Measurements from ENCODE around the gene MBTPS1.

MBTPS1 gene

GRCh38 chr16:84048871-84049270 is 67.9 kb downstream of the MBTPS1 start:
- no peaks in the 10 kb centered on the region; the same call in 1 of the 2 replicates for H3K27me3 ChIP-seq (ENCODE audit: low read depth, low read length)
- peaks cover 2% of the 10 kb centered on the region for H3K36me3 ChIP-seq (replicated peaks; ENCODE audit: low read depth, low read length)
- H3K4me2 ChIP-seq (ENCODE audit: low read length), result no peak overlapping the region
- no peak overlapping the region for H3K4me3 ChIP-seq (ENCODE audit: low read length)
- H4K20me1 ChIP-seq (ENCODE audit: insufficient read depth, low read length), result no peaks in the 10 kb centered on the region
- H3K9me3 ChIP-seq (ENCODE audit: insufficient read depth, low read length), result no peaks in the 10 kb centered on the region
- no peak overlapping the region for H3K27ac ChIP-seq (ENCODE audit: low read length)
- H3K4me1 ChIP-seq (ENCODE audit: low read length), result no peaks in the 10 kb centered on the region
- TF ChIP-seq CTCF (IDR thresholded peaks at IDR 0.05; ENCODE audit: low read depth, low read length), result no peak
- TF ChIP-seq EZH2phosphoT487 (IDR thresholded peaks at IDR 0.05; ENCODE audit: low read depth), result no peak
- H3K79me2 ChIP-seq (ENCODE audit: low read length), result no peaks in the 10 kb centered on the region
- H3K9ac ChIP-seq (ENCODE audit: low read length), result no peak overlapping the region
- H2AFZ ChIP-seq (ENCODE audit: low read depth, low read length), result no peak overlapping the region

GRCh38 chr16:84048270-84048669 is 68.5 kb downstream of the MBTPS1 start:
- no peak for TF ChIP-seq EZH2phosphoT487 (IDR thresholded peaks at IDR 0.05; ENCODE audit: low read depth)
- no peak for TF ChIP-seq CTCF (IDR thresholded peaks at IDR 0.05; ENCODE audit: low read depth, low read length)
- H4K20me1 ChIP-seq (ENCODE audit: insufficient read depth, low read length), result no peaks in the 10 kb centered on the region
- H3K4me2 ChIP-seq (ENCODE audit: low read length), result no peak overlapping the region
- H3K9ac ChIP-seq (ENCODE audit: low read length), result no peak overlapping the region
- H2AFZ ChIP-seq (ENCODE audit: low read depth, low read length), result no peak overlapping the region
- H3K27me3 ChIP-seq (ENCODE audit: low read depth, low read length), result no peaks in the 10 kb centered on the region; the same call in none of the 2 replicates
- H3K27ac ChIP-seq (ENCODE audit: low read length), result no peak overlapping the region
- H3K9me3 ChIP-seq (ENCODE audit: insufficient read depth, low read length), result no peaks in the 10 kb centered on the region
- H3K4me3 ChIP-seq (ENCODE audit: low read length), result no peak overlapping the region
- no peaks in the 10 kb centered on the region for H3K79me2 ChIP-seq (ENCODE audit: low read length)
- H3K4me1 ChIP-seq (ENCODE audit: low read length), result no peaks in the 10 kb centered on the region
- H3K36me3 ChIP-seq (replicated peaks; ENCODE audit: low read depth, low read length), result peaks cover 2% of the 10 kb centered on the region

- Histone ChIP-seq H3K4me3 (ENCODE audit: low read length) (no peak overlapping the region), H3K27me3 (ENCODE audit: low read depth, low read length) (no peaks in the 10 kb centered on the region; the same call in none of the 2 replicates), H3K36me3 (replicated peaks; ENCODE audit: low read depth, low read length) (peaks cover 2% of the 10 kb centered on the region), H2AFZ (ENCODE audit: low read depth, low read length) (no peak overlapping the region), H3K79me2 (ENCODE audit: low read length) (no peaks in the 10 kb centered on the region), H3K9me3 (ENCODE audit: insufficient read depth, low read length) (no peaks in the 10 kb centered on the region), H3K9ac (ENCODE audit: low read length) (no peak overlapping the region), H4K20me1 (ENCODE audit: insufficient read depth, low read length) (no peaks in the 10 kb centered on the region), H3K27ac (ENCODE audit: low read length) (no peak overlapping the region), H3K4me1 (ENCODE audit: low read length) (no peaks in the 10 kb centered on the region), H3K4me2 (ENCODE audit: low read length) (no peak overlapping the region)
- TF ChIP-seq CTCF (IDR thresholded peaks at IDR 0.05; ENCODE audit: low read depth, low read length) (no peak), EZH2phosphoT487 (IDR thresholded peaks at IDR 0.05; ENCODE audit: low read depth) (no peak)
Observed at GRCh38 chr16:84047626-84048025, 69.1 kb downstream of the MBTPS1 start.

GRCh38 chr16:84047206-84047605 is 69.5 kb downstream of the MBTPS1 start:
- Histone ChIP-seq H4K20me1 (ENCODE audit: insufficient read depth, low read length) (no peaks in the 10 kb centered on the region), H3K36me3 (replicated peaks; ENCODE audit: low read depth, low read length) (no peaks in the 10 kb centered on the region), H3K9ac (ENCODE audit: low read length) (no peak overlapping the region), H3K9me3 (ENCODE audit: insufficient read depth, low read length) (no peaks in the 10 kb centered on the region), H3K79me2 (ENCODE audit: low read length) (no peaks in the 10 kb centered on the region), H3K27me3 (ENCODE audit: low read depth, low read length) (no peaks in the 10 kb centered on the region; the same call in none of the 2 replicates), H3K27ac (ENCODE audit: low read length) (no peak overlapping the region), H3K4me2 (ENCODE audit: low read length) (no peak overlapping the region), H2AFZ (ENCODE audit: low read depth, low read length) (no peak overlapping the region), H3K4me3 (ENCODE audit: low read length) (no peak overlapping the region), H3K4me1 (ENCODE audit: low read length) (no peaks in the 10 kb centered on the region)
- TF ChIP-seq EZH2phosphoT487 (IDR thresholded peaks at IDR 0.05; ENCODE audit: low read depth), result no peak
- TF ChIP-seq CTCF (IDR thresholded peaks at IDR 0.05; ENCODE audit: low read depth, low read length), result no peak
